ENCODE measurements around the gene NEGR1. TPM values are rescaled to one million over a fixed set of nuclear protein-coding genes. Genes with fewer than 3 reads are reported as not detected.

Gene NEGR1
- total and polyA plus RNA-seq, 2 donors (not counting 3 experiments of a cell fraction or from before 2014, with no cell fraction given), result 6.8 to 21.8 TPM

DNA sequence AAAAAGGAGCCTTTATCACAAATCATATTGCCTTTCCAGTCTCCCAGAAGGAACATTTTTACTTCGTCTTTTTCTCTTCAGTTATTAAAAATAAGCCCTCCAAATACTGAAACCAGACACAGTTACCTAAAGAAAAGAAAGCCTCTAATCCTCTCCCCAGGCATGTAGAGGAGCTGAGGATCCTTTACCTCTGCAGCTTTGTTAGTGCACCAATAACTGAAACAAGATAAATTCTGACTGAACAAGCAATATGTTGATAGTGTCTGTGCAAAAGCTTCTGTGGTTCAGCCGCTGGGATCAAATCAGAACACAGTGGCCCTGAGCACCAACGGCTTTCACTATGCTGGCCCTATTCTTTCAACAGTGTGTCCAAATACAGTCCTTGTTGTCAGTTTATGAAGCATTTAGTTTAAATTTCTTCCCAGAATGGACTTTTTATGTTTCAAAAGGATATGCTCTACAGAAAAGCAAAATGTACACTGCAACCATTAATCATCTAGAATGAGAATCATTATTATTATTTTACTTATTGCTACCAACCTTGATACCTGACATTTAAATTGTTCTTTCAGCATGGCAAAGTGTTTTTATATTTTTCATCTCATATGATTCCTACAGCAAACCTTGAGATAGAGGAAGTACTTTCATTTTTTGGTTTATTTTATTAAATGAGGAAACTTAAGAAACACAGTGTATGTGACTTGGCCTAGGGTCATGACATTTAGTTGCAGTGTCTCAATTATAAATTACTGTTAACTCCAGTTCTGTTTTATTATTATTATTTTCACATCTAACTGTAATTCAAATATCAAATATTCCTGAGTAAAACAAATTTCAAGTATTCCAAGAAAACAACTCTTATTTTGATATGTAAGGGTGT lies 217.9 kb downstream of the NEGR1 start:
- H3K79me2 ChIP-seq (ENCODE audit: control insufficient read depth, insufficient read depth, low read length), result no peaks in the 10 kb centered on the region
- no peak overlapping the region for H3K4me3 ChIP-seq (replicated peaks in 1 of 3; ENCODE audit: insufficient read depth in 1 of 3, low read depth in 1 of 3, low read length in 3 of 3)
- BruUV-seq (replicated peaks), result no TSS peak
- H3K9me1 ChIP-seq (replicated peaks; ENCODE audit: control insufficient read depth, extremely low read depth, insufficient read depth, low read length), result no peaks in the 10 kb centered on the region
- DNase-seq (ENCODE audit: low read depth, low spot score), result no peak
- H3K27ac ChIP-seq (ENCODE audit: insufficient read depth, low read depth, low read length), result no peak overlapping the region
- no peaks in the 10 kb centered on the region for H3K9me3 ChIP-seq (replicated peaks; ENCODE audit: control insufficient read depth, insufficient read depth, low read length)
- CTCF ChIA-PET, result interaction anchor here (0.9 to 2.4 kb wide), 3 partner anchors 9 to 27 kb away, joined by 3 to 11 read pairs (median 3); no protein-coding TSS in a partner anchor
- dilution Hi-C loops (cut with MboI; ENCODE audit: extremely low pct_ligation_motif_present, low sequenced_read_pairs), result no loop called here
- FAIRE-seq, result no peak
- no peaks in the 10 kb centered on the region for H3K27me3 ChIP-seq (ENCODE audit: control insufficient read depth in 2 of 2, insufficient read depth in 2 of 2, low read length in 2 of 2)
- H4K20me1 ChIP-seq (replicated peaks; ENCODE audit: control insufficient read depth, extremely low read depth, insufficient read depth, low read length), result no peaks in the 10 kb centered on the region
- no peaks in the 10 kb centered on the region for H3K4me1 ChIP-seq (ENCODE audit: control insufficient read depth, extremely low read depth, insufficient read depth, low read length)
- intact Hi-C loops (cut with micrococcal nuclease), result no loop called here
- H2AFZ ChIP-seq (ENCODE audit: low read depth, low read length), result no peak overlapping the region
- no peak overlapping the region for H3K9ac ChIP-seq (replicated peaks; ENCODE audit: extremely low read depth, insufficient read depth, low read length)
- H3K36me3 ChIP-seq (ENCODE audit: control insufficient read depth in 2 of 2, extremely low read depth in 1 of 2, insufficient read depth in 2 of 2, low read length in 2 of 2), result no peaks in the 10 kb centered on the region
- POLR2A ChIA-PET, result no interaction called here
- H3K4me2 ChIP-seq (ENCODE audit: insufficient read depth, low read length), result no peak overlapping the region
- TF ChIP-seq MAX (IDR thresholded peaks at IDR 0.05; ENCODE audit: insufficient read depth, insufficient read length), result no peak
- TF ChIP-seq JUN (IDR thresholded peaks at IDR 0.05; ENCODE audit: borderline replicate concordance, insufficient read depth, insufficient read length, low read depth), result no peak
- TF ChIP-seq, protein P1, sequence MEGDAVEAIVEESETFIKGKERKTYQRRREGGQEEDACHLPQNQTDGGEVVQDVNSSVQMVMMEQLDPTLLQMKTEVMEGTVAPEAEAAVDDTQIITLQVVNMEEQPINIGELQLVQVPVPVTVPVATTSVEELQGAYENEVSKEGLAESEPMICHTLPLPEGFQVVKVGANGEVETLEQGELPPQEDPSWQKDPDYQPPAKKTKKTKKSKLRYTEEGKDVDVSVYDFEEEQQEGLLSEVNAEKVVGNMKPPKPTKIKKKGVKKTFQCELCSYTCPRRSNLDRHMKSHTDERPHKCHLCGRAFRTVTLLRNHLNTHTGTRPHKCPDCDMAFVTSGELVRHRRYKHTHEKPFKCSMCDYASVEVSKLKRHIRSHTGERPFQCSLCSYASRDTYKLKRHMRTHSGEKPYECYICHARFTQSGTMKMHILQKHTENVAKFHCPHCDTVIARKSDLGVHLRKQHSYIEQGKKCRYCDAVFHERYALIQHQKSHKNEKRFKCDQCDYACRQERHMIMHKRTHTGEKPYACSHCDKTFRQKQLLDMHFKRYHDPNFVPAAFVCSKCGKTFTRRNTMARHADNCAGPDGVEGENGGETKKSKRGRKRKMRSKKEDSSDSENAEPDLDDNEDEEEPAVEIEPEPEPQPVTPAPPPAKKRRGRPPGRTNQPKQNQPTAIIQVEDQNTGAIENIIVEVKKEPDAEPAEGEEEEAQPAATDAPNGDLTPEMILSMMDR (IDR thresholded peaks at IDR 0.05; ENCODE audit: extremely low read depth in 1 of 2, insufficient read depth in 1 of 2, low read depth in 1 of 2, low read length in 2 of 2), result no peak
- no peak for TF ChIP-seq FOS (IDR thresholded peaks at IDR 0.05; ENCODE audit: borderline replicate concordance, insufficient read depth, low read length)
- TF ChIP-seq POLR2AphosphoS5 (IDR thresholded peaks at IDR 0.05; ENCODE audit: insufficient read depth, low read depth, low read length), result no peak
- no peak for TF ChIP-seq MYC (IDR thresholded peaks at IDR 0.05; ENCODE audit: low read depth, low read length)
- TF ChIP-seq GATA2 (IDR thresholded peaks at IDR 0.05; ENCODE audit: insufficient read depth, insufficient read length, low read depth, low read length), result no peak
- TF ChIP-seq POLR2A (IDR thresholded peaks at IDR 0.05; ENCODE audit: low read depth, low read length), result no peak
